ENCODE data around the gene PKD1L1. TPM values are rescaled to one million over a fixed set of nuclear protein-coding genes. Genes with fewer than 3 reads are reported as not detected.

PKD1L1 gene
- total RNA-seq, 1 experiment from 2014 or later, result 0.17 TPM

DNA sequence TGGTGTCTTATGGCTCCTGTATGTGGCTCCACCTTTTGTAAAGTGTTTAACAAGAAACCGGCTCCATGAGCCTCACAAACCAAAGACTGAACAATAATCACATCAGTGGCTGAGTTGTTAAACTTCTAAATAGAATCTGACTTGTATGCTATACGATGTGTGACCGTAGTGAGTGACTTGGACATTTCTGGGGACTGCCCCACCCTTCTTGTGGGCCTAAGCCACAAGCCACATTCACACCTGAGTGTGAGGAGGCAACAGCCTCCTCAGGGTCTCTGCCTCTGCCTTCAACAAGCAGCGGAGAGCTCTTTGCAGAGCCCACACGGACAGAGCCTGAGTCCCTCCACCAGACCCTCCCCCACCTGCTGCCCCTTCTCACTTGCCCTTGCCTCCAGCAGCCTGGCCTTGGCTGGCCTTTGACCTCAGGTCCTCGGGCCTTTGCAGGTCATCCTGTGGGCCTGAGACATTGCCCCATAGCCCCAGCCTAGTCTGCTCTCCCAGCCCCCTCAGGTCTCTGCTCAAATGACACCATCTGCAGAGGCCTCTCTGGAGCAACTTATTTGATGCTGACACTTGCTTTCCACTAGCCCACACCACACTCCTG is 209.6 kb downstream of the PKD1L1 start:
- Histone ChIP-seq H3K9ac (ENCODE audit: low read length) (no peak overlapping the region), H3K9me2 (ENCODE audit: insufficient read depth) (no peaks in the 10 kb centered on the region), H3K4me3 (replicated peaks in 1 of 2; ENCODE audit: low read depth in 1 of 2, low read length in 2 of 2) (no peak overlapping the region), H3K36me3 (ENCODE audit: control insufficient read depth in 1 of 2, insufficient read depth in 2 of 2, low read length in 2 of 2) (no peaks in the 10 kb centered on the region), H4K20me1 (ENCODE audit: insufficient read depth) (no peaks in the 10 kb centered on the region), H3K79me2 (ENCODE audit: insufficient read depth, low read length) (no peaks in the 10 kb centered on the region), H2AFZ (ENCODE audit: low read depth, low read length, poor library complexity, severe bottlenecking) (no peak overlapping the region), H3K4me1 (ENCODE audit: control insufficient read depth in 1 of 2, insufficient read depth in 2 of 2, low read length in 2 of 2) (no peaks in the 10 kb centered on the region), H3K27me3 (ENCODE audit: insufficient read depth, low read length) (peaks cover 10% of the 10 kb centered on the region; the same call in 1 of the 2 replicates), H3K9me3 (ENCODE audit: control insufficient read depth in 1 of 2, insufficient read depth in 1 of 2, low read depth in 1 of 2, low read length in 2 of 2) (no peaks in the 10 kb centered on the region), H3K27ac (ENCODE audit: low read depth, low read length) (no peak overlapping the region), H3K4me2 (ENCODE audit: low read length) (no peak overlapping the region)
- no peak for DNase-seq (ENCODE audit: low read depth, low spot score)
- no peak for ATAC-seq
- ChIA-PET RAD21 (ENCODE audit: low non-redundant PET in 1 of 2, low total read pairs in 2 of 2, uncharacterized antibody in 2 of 2, unreplicated experiment in 2 of 2) (no interaction called here), POLR2A (no interaction called here), CTCF (no interaction called here)
- BruUV-seq (replicated peaks), result no TSS peak
- intact Hi-C loops (cut with micrococcal nuclease), result no loop called here
- TF ChIP-seq SIN3A (IDR thresholded peaks at IDR 0.05; ENCODE audit: low read depth) (no peak), TCF7L2 (IDR thresholded peaks at IDR 0.05; ENCODE audit: borderline replicate concordance, extremely low read depth, insufficient read depth, insufficient read length) (no peak), CBX3 (IDR thresholded peaks at IDR 0.05; ENCODE audit: low read depth) (no peak), SRF (IDR thresholded peaks at IDR 0.05; ENCODE audit: low read depth) (no peak), YY1 (IDR thresholded peaks at IDR 0.05; ENCODE audit: extremely low read depth, insufficient replicate concordance, low read depth, low read length) (no peak), RAD21 (IDR thresholded peaks at IDR 0.05; ENCODE audit: low read depth) (no peak), EGR1 (IDR thresholded peaks at IDR 0.05; ENCODE audit: low read depth) (no peak), FOSL1 (IDR thresholded peaks at IDR 0.05; ENCODE audit: low read depth) (no peak), POLR2AphosphoS5 (IDR thresholded peaks at IDR 0.05; ENCODE audit: low read depth, low read length) (no peak), ELF1 (IDR thresholded peaks at IDR 0.05; ENCODE audit: borderline replicate concordance, low read depth) (no peak)
- TF ChIP-seq, protein P1, sequence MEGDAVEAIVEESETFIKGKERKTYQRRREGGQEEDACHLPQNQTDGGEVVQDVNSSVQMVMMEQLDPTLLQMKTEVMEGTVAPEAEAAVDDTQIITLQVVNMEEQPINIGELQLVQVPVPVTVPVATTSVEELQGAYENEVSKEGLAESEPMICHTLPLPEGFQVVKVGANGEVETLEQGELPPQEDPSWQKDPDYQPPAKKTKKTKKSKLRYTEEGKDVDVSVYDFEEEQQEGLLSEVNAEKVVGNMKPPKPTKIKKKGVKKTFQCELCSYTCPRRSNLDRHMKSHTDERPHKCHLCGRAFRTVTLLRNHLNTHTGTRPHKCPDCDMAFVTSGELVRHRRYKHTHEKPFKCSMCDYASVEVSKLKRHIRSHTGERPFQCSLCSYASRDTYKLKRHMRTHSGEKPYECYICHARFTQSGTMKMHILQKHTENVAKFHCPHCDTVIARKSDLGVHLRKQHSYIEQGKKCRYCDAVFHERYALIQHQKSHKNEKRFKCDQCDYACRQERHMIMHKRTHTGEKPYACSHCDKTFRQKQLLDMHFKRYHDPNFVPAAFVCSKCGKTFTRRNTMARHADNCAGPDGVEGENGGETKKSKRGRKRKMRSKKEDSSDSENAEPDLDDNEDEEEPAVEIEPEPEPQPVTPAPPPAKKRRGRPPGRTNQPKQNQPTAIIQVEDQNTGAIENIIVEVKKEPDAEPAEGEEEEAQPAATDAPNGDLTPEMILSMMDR (IDR thresholded peaks at IDR 0.05 in 2 of 3, conservative IDR thresholded peaks at IDR 0.05 in 1 of 3; ENCODE audit: borderline replicate concordance in 1 of 3, insufficient read depth in 1 of 3, low read depth in 2 of 3, low read length in 2 of 3), result no peak
- TF ChIP-seq, protein P2, sequence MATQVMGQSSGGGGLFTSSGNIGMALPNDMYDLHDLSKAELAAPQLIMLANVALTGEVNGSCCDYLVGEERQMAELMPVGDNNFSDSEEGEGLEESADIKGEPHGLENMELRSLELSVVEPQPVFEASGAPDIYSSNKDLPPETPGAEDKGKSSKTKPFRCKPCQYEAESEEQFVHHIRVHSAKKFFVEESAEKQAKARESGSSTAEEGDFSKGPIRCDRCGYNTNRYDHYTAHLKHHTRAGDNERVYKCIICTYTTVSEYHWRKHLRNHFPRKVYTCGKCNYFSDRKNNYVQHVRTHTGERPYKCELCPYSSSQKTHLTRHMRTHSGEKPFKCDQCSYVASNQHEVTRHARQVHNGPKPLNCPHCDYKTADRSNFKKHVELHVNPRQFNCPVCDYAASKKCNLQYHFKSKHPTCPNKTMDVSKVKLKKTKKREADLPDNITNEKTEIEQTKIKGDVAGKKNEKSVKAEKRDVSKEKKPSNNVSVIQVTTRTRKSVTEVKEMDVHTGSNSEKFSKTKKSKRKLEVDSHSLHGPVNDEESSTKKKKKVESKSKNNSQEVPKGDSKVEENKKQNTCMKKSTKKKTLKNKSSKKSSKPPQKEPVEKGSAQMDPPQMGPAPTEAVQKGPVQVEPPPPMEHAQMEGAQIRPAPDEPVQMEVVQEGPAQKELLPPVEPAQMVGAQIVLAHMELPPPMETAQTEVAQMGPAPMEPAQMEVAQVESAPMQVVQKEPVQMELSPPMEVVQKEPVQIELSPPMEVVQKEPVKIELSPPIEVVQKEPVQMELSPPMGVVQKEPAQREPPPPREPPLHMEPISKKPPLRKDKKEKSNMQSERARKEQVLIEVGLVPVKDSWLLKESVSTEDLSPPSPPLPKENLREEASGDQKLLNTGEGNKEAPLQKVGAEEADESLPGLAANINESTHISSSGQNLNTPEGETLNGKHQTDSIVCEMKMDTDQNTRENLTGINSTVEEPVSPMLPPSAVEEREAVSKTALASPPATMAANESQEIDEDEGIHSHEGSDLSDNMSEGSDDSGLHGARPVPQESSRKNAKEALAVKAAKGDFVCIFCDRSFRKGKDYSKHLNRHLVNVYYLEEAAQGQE (IDR thresholded peaks at IDR 0.05; ENCODE audit: low read depth), result no peak
- TF ChIP-seq, protein P3, sequence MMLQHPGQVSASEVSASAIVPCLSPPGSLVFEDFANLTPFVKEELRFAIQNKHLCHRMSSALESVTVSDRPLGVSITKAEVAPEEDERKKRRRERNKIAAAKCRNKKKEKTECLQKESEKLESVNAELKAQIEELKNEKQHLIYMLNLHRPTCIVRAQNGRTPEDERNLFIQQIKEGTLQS (IDR thresholded peaks at IDR 0.05), result no peak

Data from HCT116 (cell line).